PC-9 (cell line): Measurements from ENCODE around the gene PCDHA4. TPM values are rescaled to one million over a fixed set of nuclear protein-coding genes. Genes with fewer than 3 reads are reported as not detected.

ENCODE experiments used
- BruUV-seq: library from RNA; stranded (reverse); fragments of 400-500 nt; replicated peaks from 2 replicates; lab custom pipeline; 2021; lab: Mats Ljungman, UMichigan
- CTCF ChIA-PET: fragments of 300-600 bp; sonication (Branson Sonifier 250); formaldehyde crosslinking; loops from one replicate; lab custom pipeline; 2022; ENCODE audit warnings: antibody characterized with exemption; lab: Charles Lee
- POLR2A ChIA-PET: fragments of 300-600 bp; sonication (Branson Sonifier 250); formaldehyde crosslinking; loops from one replicate; lab custom pipeline; 2022; ENCODE audit warnings: antibody characterized with exemption; ENCODE audit not compliant: unreplicated experiment; lab: Charles Lee
- DNase-seq, 2 experiments: peaks; one replicate each; pipeline versions ENCODE4 v3.0.0 to v3.0.0-alpha.2; 2015 to 2022; ENCODE audit warnings: mixed read lengths in 1 of 2
- H2AFZ ChIP-seq: fragments of 200-600 bp; sonication (generic); 2 replicates; pipeline ENCODE4 v1.8.1; 2017; ENCODE audit warnings: antibody characterized with exemption
- H3F3A ChIP-seq: fragments of 200-600 bp; sonication (generic); 2 replicates; pipeline ENCODE4 v1.8.1; 2017; ENCODE audit warnings: antibody characterized with exemption, mild to moderate bottlenecking, low read depth; ENCODE audit not compliant: insufficient read depth
- H3K27ac ChIP-seq: fragments of 200-600 bp; sonication (generic); 2 replicates; pipeline ENCODE4 v1.6.1; 2016; ENCODE audit warnings: mixed run types
- H3K27me3 ChIP-seq: fragments of 200-600 bp; sonication (generic); 2 replicates; pipeline ENCODE4 v1.6.1; 2016; ENCODE audit warnings: low read depth, mixed run types; ENCODE audit not compliant: insufficient read depth
- H3K36me3 ChIP-seq: fragments of 200-600 bp; sonication (generic); 2 replicates; pipeline ENCODE4 v1.6.1; 2016; ENCODE audit warnings: low read depth, mixed run types
- H3K4me1 ChIP-seq: fragments of 200-600 bp; sonication (generic); replicated peaks from 2 replicates; pipeline ENCODE4 v1.6.1; 2016; ENCODE audit warnings: mixed run types; ENCODE audit not compliant: insufficient read depth
- H3K4me2 ChIP-seq: fragments of 200-600 bp; sonication (generic); 2 replicates; pipeline ENCODE4 v1.6.1; 2017; ENCODE audit warnings: mixed run types
- H3K4me3 ChIP-seq: fragments of 200-600 bp; sonication (generic); 2 replicates; pipeline ENCODE4 v1.6.1; 2016; ENCODE audit warnings: mixed run types
- H3K79me2 ChIP-seq: fragments of 200-600 bp; sonication (generic); 2 replicates; pipeline ENCODE4 v1.6.1; 2017; ENCODE audit warnings: low read depth, mixed run types
- H3K9me2 ChIP-seq: fragments of 200-600 bp; sonication (generic); 2 replicates; pipeline ENCODE4 v1.8.1; 2017; ENCODE audit warnings: mild to moderate bottlenecking; ENCODE audit not compliant: insufficient read depth
- H3K9me3 ChIP-seq: fragments of 200-600 bp; sonication (generic); 2 replicates; pipeline ENCODE4 v1.8.1; 2016; ENCODE audit warnings: low read depth; ENCODE audit not compliant: insufficient read depth
- H4K20me1 ChIP-seq: fragments of 200-600 bp; sonication (generic); 2 replicates; pipeline ENCODE4 v1.8.1; 2017; ENCODE audit not compliant: insufficient read depth
- EZH2 ChIP-seq: fragments of 200-600 bp; sonication (generic); IDR thresholded peaks from 2 replicates; pipeline ENCODE4 v1.8.0; 2017; ENCODE audit warnings: antibody characterized with exemption, low read depth
- intact Hi-C: fragments of 100-400 bp; cut with micrococcal nuclease; formaldehyde crosslinking; loops from one replicate; pipeline ENCODE4 v1.10.0; 2022; ENCODE audit not compliant: unreplicated experiment
- total RNA-seq: library from RNA; stranded (reverse); gene quantifications from 2 replicates; pipeline ENCODE4 v1.2.3, GENCODE V29; 2021
- TF ChIP-seq, protein P1 (sequence below): fragments of 200-600 bp; sonication (generic); conservative IDR thresholded peaks from 2 replicates; pipeline ENCODE4 v1.6.1; 2017; ENCODE audit warnings: mixed run types, antibody characterized with exemption, mild to moderate bottlenecking, moderate library complexity

PCDHA4 gene
- total RNA-seq, 1 experiment from 2014 or later: not detected

DNA sequence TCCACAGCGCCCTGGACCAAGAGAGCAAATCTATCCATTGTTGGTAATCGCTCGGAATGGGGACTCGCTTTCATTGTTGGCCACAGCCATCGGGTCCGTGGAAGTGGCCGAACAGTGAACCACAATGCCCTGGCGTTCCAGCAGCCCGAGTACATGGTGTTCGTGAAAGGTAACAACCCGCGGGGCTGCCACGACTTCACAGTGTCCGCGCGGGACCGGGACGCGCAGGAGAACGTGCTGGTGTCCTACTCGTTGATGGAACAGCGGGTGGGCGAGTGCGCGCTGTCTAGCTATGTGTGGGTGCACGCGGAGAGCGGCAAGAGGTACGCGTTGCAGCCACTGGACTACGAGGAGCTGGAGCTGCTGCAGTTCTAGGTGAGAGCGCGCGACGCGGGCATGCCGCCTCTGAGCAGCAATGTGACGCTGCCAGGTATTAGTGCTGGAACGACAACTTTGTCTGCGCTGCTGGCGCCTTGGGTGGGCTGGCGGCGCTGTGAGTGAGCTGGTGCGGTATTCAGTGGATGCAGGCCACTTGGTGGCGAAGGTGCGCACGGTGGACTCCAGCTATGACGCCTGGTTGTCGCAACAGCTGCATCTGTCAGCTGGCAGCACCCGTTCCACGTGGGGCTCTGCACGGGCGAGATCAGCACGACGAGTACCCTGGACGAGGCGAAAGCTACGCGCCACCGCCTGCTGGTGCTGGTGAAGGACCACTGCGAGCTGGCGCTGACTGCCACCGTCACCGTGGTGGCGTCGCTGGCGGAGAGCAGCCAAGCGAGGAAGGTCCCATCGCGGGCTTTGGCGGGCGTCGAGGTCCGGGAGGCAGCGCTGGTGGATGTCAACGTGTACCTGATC lies 55.8 kb downstream of the PCDHA4 start:
- no peak overlapping the region for H3K4me2 ChIP-seq
- no peaks in the 10 kb centered on the region for H3K27me3 ChIP-seq
- no peaks in the 10 kb centered on the region for H3F3A ChIP-seq
- H4K20me1 ChIP-seq: no peaks in the 10 kb centered on the region
- no peaks in the 10 kb centered on the region for H3K36me3 ChIP-seq
- H3K27ac ChIP-seq: no peak overlapping the region
- no peak overlapping the region for H3K4me3 ChIP-seq
- ChIA-PET POLR2A (no interaction called here), CTCF (no interaction called here)
- H3K9me2 ChIP-seq: no peaks in the 10 kb centered on the region
- intact Hi-C loops: no loop called here
- no peak overlapping the region for H2AFZ ChIP-seq
- H3K4me1 ChIP-seq: no peaks in the 10 kb centered on the region
- H3K79me2 ChIP-seq: no peaks in the 10 kb centered on the region
- DNase-seq: no peak
- no peaks in the 10 kb centered on the region for H3K9me3 ChIP-seq
- TF ChIP-seq EZH2: no peak
- TF ChIP-seq, protein P1, sequence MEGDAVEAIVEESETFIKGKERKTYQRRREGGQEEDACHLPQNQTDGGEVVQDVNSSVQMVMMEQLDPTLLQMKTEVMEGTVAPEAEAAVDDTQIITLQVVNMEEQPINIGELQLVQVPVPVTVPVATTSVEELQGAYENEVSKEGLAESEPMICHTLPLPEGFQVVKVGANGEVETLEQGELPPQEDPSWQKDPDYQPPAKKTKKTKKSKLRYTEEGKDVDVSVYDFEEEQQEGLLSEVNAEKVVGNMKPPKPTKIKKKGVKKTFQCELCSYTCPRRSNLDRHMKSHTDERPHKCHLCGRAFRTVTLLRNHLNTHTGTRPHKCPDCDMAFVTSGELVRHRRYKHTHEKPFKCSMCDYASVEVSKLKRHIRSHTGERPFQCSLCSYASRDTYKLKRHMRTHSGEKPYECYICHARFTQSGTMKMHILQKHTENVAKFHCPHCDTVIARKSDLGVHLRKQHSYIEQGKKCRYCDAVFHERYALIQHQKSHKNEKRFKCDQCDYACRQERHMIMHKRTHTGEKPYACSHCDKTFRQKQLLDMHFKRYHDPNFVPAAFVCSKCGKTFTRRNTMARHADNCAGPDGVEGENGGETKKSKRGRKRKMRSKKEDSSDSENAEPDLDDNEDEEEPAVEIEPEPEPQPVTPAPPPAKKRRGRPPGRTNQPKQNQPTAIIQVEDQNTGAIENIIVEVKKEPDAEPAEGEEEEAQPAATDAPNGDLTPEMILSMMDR: no peak
- no TSS peak for BruUV-seq

Other genes starting within 250 kb of the PCDHA4 start
- gene SRA1, start 249.6 kb upstream of the PCDHA4 start, total RNA-seq: 30.5 and 36.1 TPM in 2 replicates
- 23.4 and 26.0 TPM in 2 replicates for gene APBB3, start 242.5 kb upstream of the PCDHA4 start, total RNA-seq
- gene SLC35A4, start 242.2 kb upstream of the PCDHA4 start, total RNA-seq: 44.2 and 66.2 TPM in 2 replicates
- 0.35 and 0.81 TPM in 2 replicates for gene CD14, start 173.9 kb upstream of the PCDHA4 start, total RNA-seq
- 12.1 and 25.2 TPM in 2 replicates for gene TMCO6, start 167.6 kb upstream of the PCDHA4 start, total RNA-seq
- gene NDUFA2, start 159.4 kb upstream of the PCDHA4 start, total RNA-seq: 69.7 and 72.7 TPM in 2 replicates
- 74.2 and 86.7 TPM in 2 replicates for gene IK, start 159.2 kb upstream of the PCDHA4 start, total RNA-seq
- 37.9 and 39.2 TPM in 2 replicates for gene WDR55, start 142.2 kb upstream of the PCDHA4 start, total RNA-seq
- gene DND1, start 133.5 kb upstream of the PCDHA4 start, total RNA-seq: 1.2 and 2.0 TPM in 2 replicates
- 52.0 and 64.3 TPM in 2 replicates for gene HARS1, start 115.7 kb upstream of the PCDHA4 start, total RNA-seq
- 28.8 and 31.1 TPM in 2 replicates for gene HARS2, start 115.6 kb upstream of the PCDHA4 start, total RNA-seq
- gene ZMAT2, start 106.6 kb upstream of the PCDHA4 start, total RNA-seq: 53.5 and 60.1 TPM in 2 replicates
- gene PCDHA1, start 20.9 kb upstream of the PCDHA4 start, total RNA-seq: not detected in 2 replicates
- gene PCDHA2, start 12.2 kb upstream of the PCDHA4 start, total RNA-seq: not detected in 2 replicates
- not detected in 2 replicates for gene PCDHA3, start 6.0 kb upstream of the PCDHA4 start, total RNA-seq
- not detected in 2 replicates for gene PCDHA5, start 14.5 kb downstream of the PCDHA4 start, total RNA-seq
- gene PCDHA6, start 20.9 kb downstream of the PCDHA4 start, total RNA-seq: not detected in 2 replicates
- not detected in 2 replicates for gene PCDHA7, start 27.2 kb downstream of the PCDHA4 start, total RNA-seq
- gene PCDHA8, start 34.1 kb downstream of the PCDHA4 start, total RNA-seq: not detected in 2 replicates
- gene PCDHA9, start 41.3 kb downstream of the PCDHA4 start, total RNA-seq: not detected in 2 replicates
- not detected in 2 replicates for gene PCDHA10, start 48.8 kb downstream of the PCDHA4 start, total RNA-seq
- not detected in 2 replicates for gene PCDHA11, start 61.9 kb downstream of the PCDHA4 start, total RNA-seq
- gene PCDHA12, start 68.2 kb downstream of the PCDHA4 start, total RNA-seq: not detected in 2 replicates
- not detected in 2 replicates for gene PCDHA13, start 75.1 kb downstream of the PCDHA4 start, total RNA-seq
- 0.88 and 0.90 TPM in 2 replicates for gene PCDHAC1, start 119.2 kb downstream of the PCDHA4 start, total RNA-seq
- 2.8 and 3.4 TPM in 2 replicates for gene PCDHAC2, start 159.4 kb downstream of the PCDHA4 start, total RNA-seq
- gene PCDHB1, start 244.3 kb downstream of the PCDHA4 start, total RNA-seq: not detected in 2 replicates